ENCODE data around the gene SOCS1. TPM values are rescaled to one million over a fixed set of nuclear protein-coding genes. Genes with fewer than 3 reads are reported as not detected.

Gene SOCS1
- total RNA-seq, 1 donor from 2014 or later, result 1.6 TPM

GRCh38 chr16:11211061-11211976 is 44.7 kb downstream of the SOCS1 start:
- H3K9ac ChIP-seq, result no peak overlapping the region
- no peaks in the 10 kb centered on the region for H3K79me2 ChIP-seq (ENCODE audit: low read depth)
- H3K4me1 Mint-ChIP-seq, result peaks cover 3% of the 10 kb centered on the region
- peak overlapping the region; percentile 73 for H3K4me3 Mint-ChIP-seq
- H3K27ac ChIP-seq, result no peak overlapping the region
- no peak overlapping the region for H3K4me3 ChIP-seq
- DNase-seq (ENCODE audit: low spot score), result no peak
- no peaks in the 10 kb centered on the region for H3K36me3 ChIP-seq
- no peak for TF ChIP-seq EZH2 (IDR thresholded peaks at IDR 0.05)
- H3K4me2 ChIP-seq, result no peak overlapping the region
- peaks cover 8% of the 10 kb centered on the region for H3K27me3 Mint-ChIP-seq (ENCODE audit: insufficient read depth, low read depth)
- H3K36me3 Mint-ChIP-seq, result no peaks in the 10 kb centered on the region
- H3K27ac Mint-ChIP-seq, result peak overlapping the region; percentile 88
- peaks cover 5% of the 10 kb centered on the region for H3K9me3 Mint-ChIP-seq
- no peaks in the 10 kb centered on the region for H3K9me3 ChIP-seq (ENCODE audit: low read depth)
- no peaks in the 10 kb centered on the region for H3F3A ChIP-seq (ENCODE audit: low read depth)
- H3K4me1 ChIP-seq, result no peaks in the 10 kb centered on the region
- H3K27me3 ChIP-seq, result no peaks in the 10 kb centered on the region
- no peak overlapping the region for H2AFZ ChIP-seq (replicated peaks)
- H4K20me1 ChIP-seq (ENCODE audit: low read depth), result no peaks in the 10 kb centered on the region

GRCh38 chr16:11210260-11210659 is 45.7 kb downstream of the SOCS1 start:
- H3K36me3 Mint-ChIP-seq, result no peaks in the 10 kb centered on the region
- H3K4me1 ChIP-seq, result no peaks in the 10 kb centered on the region
- H2AFZ ChIP-seq (replicated peaks), result no peak overlapping the region
- H3K79me2 ChIP-seq (ENCODE audit: low read depth), result no peaks in the 10 kb centered on the region
- H3K27me3 ChIP-seq, result no peaks in the 10 kb centered on the region
- H3F3A ChIP-seq (ENCODE audit: low read depth), result no peaks in the 10 kb centered on the region
- TF ChIP-seq CTCF (IDR thresholded peaks at IDR 0.05) (no peak), EZH2 (IDR thresholded peaks at IDR 0.05) (no peak), EZH2phosphoT487 (IDR thresholded peaks at IDR 0.05) (no peak)
- H3K9ac ChIP-seq, result no peak overlapping the region
- H3K4me2 ChIP-seq, result no peak overlapping the region
- no peaks in the 10 kb centered on the region for H3K9me3 ChIP-seq (ENCODE audit: low read depth)
- H3K4me3 ChIP-seq, result no peak overlapping the region
- H3K27me3 Mint-ChIP-seq (ENCODE audit: insufficient read depth, low read depth), result peaks cover 4% of the 10 kb centered on the region
- no peaks in the 10 kb centered on the region for H3K36me3 ChIP-seq
- H3K9me3 Mint-ChIP-seq, result no peaks in the 10 kb centered on the region
- peaks cover 3% of the 10 kb centered on the region for H3K4me1 Mint-ChIP-seq
- DNase-seq (ENCODE audit: low spot score), result no peak
- no peak overlapping the region for H3K27ac Mint-ChIP-seq
- no peak overlapping the region for H3K4me3 Mint-ChIP-seq
- no peaks in the 10 kb centered on the region for H4K20me1 ChIP-seq (ENCODE audit: low read depth)
- H3K27ac ChIP-seq, result no peak overlapping the region

- Histone ChIP-seq H3K79me2 (ENCODE audit: low read depth) (no peaks in the 10 kb centered on the region), H4K20me1 (ENCODE audit: low read depth) (no peaks in the 10 kb centered on the region), H3K4me1 (no peaks in the 10 kb centered on the region), H3K27ac (no peak overlapping the region), H3K27me3 (no peaks in the 10 kb centered on the region), H3F3A (ENCODE audit: low read depth) (no peaks in the 10 kb centered on the region), H2AFZ (replicated peaks) (no peak overlapping the region), H3K36me3 (no peaks in the 10 kb centered on the region), H3K9me3 (ENCODE audit: low read depth) (no peaks in the 10 kb centered on the region), H3K4me2 (no peak overlapping the region), H3K9ac (no peak overlapping the region), H3K4me3 (no peak overlapping the region)
- Mint-ChIP-seq H3K27me3 (ENCODE audit: insufficient read depth, low read depth) (peaks cover 4% of the 10 kb centered on the region), H3K4me1 (peaks cover 3% of the 10 kb centered on the region), H3K27ac (no peak overlapping the region), H3K9me3 (no peaks in the 10 kb centered on the region), H3K4me3 (no peak overlapping the region), H3K36me3 (no peaks in the 10 kb centered on the region)
- no peak for DNase-seq (ENCODE audit: low spot score)
- TF ChIP-seq CTCF (IDR thresholded peaks at IDR 0.05) (no peak), EZH2 (IDR thresholded peaks at IDR 0.05) (no peak), EZH2phosphoT487 (IDR thresholded peaks at IDR 0.05) (no peak)
Measured at GRCh38 chr16:11208916-11209665, 46.9 kb downstream of the SOCS1 start.

All from neural progenitor cell (in vitro differentiated cells).